AG04449 (cell line): ENCODE results near the gene DDX24.

ENCODE experiments used
- CTCF ChIA-PET: fragments of 350-600 bp; formaldehyde crosslinking; extraction: SDS; loops from one replicate; lab custom pipeline; 2021; ENCODE audit warnings: antibody characterized with exemption; lab: Yijun Ruan, JAX
- POLR2A ChIA-PET: fragments of 400-600, 350-600 bp; formaldehyde crosslinking; extraction: SDS; loops from one replicate; lab custom pipeline; 2020; ENCODE audit warnings: antibody characterized with exemption, inconsistent platforms; lab: Yijun Ruan, JAX
- DNase-seq: peaks from one replicate; pipeline ENCODE4 v3.0.0-alpha.2; 2010; ENCODE audit warnings: low read depth, low spot score
- H3K4me3 ChIP-seq: 2 replicates; pipeline ENCODE4 v1.5.1; 2011; ENCODE audit warnings: low read depth, mild to moderate bottlenecking, control low read depth, low read length
- TF ChIP-seq, protein P1 (sequence below): IDR thresholded peaks from one replicate; pipeline ENCODE4 v1.5.1; 2011; ENCODE audit warnings: mild to moderate bottlenecking, moderate library complexity, low read length, control low read depth, inconsistent platforms; ENCODE audit not compliant: insufficient read depth; ENCODE audit errors: missing control alignments

DDX24 gene, protein sequence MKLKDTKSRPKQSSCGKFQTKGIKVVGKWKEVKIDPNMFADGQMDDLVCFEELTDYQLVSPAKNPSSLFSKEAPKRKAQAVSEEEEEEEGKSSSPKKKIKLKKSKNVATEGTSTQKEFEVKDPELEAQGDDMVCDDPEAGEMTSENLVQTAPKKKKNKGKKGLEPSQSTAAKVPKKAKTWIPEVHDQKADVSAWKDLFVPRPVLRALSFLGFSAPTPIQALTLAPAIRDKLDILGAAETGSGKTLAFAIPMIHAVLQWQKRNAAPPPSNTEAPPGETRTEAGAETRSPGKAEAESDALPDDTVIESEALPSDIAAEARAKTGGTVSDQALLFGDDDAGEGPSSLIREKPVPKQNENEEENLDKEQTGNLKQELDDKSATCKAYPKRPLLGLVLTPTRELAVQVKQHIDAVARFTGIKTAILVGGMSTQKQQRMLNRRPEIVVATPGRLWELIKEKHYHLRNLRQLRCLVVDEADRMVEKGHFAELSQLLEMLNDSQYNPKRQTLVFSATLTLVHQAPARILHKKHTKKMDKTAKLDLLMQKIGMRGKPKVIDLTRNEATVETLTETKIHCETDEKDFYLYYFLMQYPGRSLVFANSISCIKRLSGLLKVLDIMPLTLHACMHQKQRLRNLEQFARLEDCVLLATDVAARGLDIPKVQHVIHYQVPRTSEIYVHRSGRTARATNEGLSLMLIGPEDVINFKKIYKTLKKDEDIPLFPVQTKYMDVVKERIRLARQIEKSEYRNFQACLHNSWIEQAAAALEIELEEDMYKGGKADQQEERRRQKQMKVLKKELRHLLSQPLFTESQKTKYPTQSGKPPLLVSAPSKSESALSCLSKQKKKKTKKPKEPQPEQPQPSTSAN

DNA sequence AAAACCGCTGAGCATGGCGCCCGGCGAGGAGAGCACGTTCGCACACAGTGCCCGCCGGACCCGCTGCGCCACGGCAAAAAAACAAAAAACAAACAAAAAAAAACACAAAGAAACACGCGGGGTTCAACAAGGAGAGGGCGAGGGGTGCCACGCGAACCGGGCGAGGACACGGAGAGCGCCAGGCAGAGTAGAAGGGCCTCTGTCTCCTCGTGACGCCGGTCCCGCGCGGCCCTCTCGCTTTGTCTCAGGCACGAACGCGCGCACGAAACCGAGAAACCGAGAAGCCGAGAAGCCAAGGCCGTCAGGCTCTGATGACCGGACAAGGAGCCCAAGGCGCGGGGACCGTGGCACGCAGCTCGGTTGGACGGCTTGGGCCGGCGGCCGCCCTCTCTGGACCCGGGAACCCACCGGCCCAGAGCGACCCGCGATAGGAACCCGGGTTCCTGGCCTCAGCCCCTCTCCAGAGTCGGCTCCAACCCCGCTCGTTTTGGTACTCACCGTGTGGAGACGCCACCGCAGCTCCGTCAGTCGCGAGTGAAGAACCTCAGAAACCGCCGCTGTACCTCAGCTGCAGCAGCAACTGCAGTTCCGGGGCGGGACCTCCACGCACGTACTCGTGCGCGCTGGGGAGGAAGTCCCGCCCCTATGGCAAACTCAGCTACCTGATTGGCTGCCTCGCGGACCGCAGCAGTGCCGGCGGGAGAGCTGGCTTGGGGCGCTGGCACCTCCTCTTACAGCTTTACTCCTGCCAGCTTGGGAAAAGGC is at the start of gene DDX24, which contains the start of gene IFI27L1:
Gene DDX24, minus strand, starts transcription at position 582 of the 765 bp plus-strand sequence. CDS start 1,460 bp downstream, outside the sequence.
Gene IFI27L1, plus strand, starts transcription at position 690 of the 765 bp plus-strand sequence. CDS start 15,628 bp downstream, outside the sequence.
- TF ChIP-seq, protein P1, sequence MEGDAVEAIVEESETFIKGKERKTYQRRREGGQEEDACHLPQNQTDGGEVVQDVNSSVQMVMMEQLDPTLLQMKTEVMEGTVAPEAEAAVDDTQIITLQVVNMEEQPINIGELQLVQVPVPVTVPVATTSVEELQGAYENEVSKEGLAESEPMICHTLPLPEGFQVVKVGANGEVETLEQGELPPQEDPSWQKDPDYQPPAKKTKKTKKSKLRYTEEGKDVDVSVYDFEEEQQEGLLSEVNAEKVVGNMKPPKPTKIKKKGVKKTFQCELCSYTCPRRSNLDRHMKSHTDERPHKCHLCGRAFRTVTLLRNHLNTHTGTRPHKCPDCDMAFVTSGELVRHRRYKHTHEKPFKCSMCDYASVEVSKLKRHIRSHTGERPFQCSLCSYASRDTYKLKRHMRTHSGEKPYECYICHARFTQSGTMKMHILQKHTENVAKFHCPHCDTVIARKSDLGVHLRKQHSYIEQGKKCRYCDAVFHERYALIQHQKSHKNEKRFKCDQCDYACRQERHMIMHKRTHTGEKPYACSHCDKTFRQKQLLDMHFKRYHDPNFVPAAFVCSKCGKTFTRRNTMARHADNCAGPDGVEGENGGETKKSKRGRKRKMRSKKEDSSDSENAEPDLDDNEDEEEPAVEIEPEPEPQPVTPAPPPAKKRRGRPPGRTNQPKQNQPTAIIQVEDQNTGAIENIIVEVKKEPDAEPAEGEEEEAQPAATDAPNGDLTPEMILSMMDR: no peak
- peak within 1 kb of the TSS; percentile 95 for H3K4me3 ChIP-seq
- ChIA-PET POLR2A (interaction anchor here (0.6 to 1.2 kb wide), 8 partner anchors 15 to 1328 kb away, joined by 3 to 6 read pairs (median 3); partner anchors contain the start of gene IFI27L2), CTCF (interaction anchor here (0.9 to 2.5 kb wide), 6 partner anchors 14 to 56 kb away, joined by 3 to 17 read pairs (median 8); partner anchors contain the start of gene IFI27L2)
- peak; percentile 66 for DNase-seq

DNA sequence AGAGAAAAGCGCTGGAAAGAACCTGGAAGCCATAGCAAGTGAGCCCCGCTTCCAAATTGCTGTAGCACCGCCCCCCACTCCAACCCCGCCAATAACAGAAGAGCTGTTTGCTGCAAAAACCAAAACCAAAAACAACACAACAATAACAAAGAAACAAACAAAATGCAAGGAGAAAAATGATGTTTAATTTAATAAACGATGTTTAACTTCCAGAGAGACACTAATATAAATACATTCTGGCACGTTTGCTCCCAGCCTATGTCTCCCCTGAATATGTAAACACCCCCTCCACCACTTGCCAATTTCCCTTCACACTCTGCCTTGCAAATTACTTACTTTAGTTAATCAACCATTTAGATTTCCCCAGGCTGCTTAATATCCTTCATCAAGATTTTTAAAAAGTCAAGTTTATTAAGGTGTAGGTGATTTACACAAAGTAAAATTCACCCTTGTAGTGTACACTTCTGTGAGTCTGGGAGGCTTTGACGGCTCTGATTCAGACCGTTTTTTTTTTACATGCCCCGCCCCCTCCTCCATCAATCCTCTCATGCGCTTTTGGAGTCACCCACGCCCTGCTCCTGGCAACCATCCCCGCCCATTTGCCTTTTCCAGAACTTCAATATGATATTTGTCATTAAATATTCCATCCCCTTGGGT is 48.9 kb upstream of the DDX24 start:
- CTCF ChIA-PET: interaction anchor here (0.9 to 7.4 kb wide), 17 partner anchors 9 to 420 kb away, joined by 3 to 157 read pairs (median 22); partner anchors contain the start of genes DDX24 and IFI27L1
- POLR2A ChIA-PET: interaction anchor here (1.3 kb wide), 1 partner anchor 49 kb away, joined by 4 read pairs; the partner anchor contains the start of genes DDX24 and IFI27L1
- TF ChIP-seq, protein P1: no peak
- DNase-seq: no peak
- H3K4me3 ChIP-seq: peak overlapping the region; percentile 73

DNA sequence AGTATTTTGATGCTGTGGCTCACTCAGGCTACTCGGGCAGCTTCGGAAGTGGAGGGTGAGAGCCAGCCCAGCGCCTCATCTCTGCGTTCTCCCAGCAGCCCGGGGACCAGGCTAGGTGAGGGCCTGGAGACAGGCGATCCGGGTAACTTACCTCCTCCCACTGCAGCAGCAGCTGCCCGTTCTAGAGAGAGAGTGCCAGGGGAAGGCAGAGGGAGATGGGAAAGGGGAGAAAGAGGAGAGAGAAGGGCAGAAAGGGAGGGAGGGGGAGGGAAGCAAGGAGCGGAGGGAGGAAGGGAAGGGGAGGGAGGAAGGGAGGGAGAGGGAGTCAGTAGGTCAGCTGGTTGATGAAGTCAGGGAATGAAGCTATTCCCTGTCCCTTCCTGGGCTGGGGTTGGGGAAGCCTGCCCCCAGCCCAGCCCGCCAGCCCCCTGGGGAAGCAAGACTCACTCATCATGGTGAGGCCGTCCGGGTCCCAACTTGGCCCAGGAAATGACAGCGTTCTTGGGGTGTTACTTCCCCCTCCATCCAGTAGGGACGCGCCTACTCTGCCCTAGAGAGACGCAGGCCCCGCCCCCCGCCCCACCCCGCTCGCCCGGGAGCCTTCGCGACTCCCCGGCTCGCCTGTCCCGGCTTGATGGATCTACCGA is 48.2 kb upstream of the DDX24 start, which contains the start of gene IFI27L2:
Gene IFI27L2, minus strand, starts transcription at position 494 of the 647 bp plus-strand sequence. Its CDS starts 40 bp downstream, at position 454.
- TF ChIP-seq, protein P1: peak; percentile 29
- no peak for DNase-seq
- ChIA-PET CTCF (interaction anchor here (0.8 to 7.4 kb wide), 19 partner anchors 7 to 470 kb away, joined by 3 to 157 read pairs (median 5); partner anchors contain the start of genes DDX24 and IFI27L1), POLR2A (interaction anchor here (1.0 to 1.3 kb wide), 2 partner anchors 24 to 48 kb away, joined by 3 to 4 read pairs; partner anchors contain the start of genes DDX24 and IFI27L1)
- peak within 1 kb of the TSS; percentile 73 for H3K4me3 ChIP-seq

DNA sequence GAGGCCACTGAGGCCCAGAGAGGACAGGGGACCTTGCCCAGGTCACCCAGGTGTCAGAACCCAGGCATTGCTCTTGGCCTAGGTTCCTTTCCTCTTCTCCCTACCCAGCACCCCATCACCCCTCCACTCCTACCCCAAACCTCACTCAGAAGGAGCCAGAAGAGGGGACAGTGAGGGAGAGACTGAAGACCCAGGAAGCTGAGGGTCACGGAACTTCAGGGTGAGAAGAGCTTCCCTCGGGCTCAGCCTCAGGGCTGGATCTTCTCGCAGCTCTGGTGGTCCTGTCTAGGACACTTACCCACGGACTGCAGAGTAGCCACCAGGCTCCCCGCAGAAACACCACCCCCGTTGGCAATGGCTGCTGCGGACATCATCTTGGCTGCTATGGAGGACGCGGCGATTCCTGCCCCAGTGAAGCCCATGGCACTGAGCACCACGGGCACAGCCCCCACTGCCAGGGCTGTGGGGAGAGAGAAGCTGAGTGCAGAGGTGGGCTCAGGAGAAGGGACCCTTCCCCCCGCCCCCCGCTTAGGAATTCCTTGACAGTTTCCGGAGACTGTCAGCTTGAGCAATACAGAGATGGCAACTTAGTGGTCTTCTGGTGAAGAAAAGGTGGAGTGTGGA is 47.3 kb upstream of the DDX24 start:
- ChIA-PET CTCF (interaction anchor here (0.8 to 7.4 kb wide), 18 partner anchors 8 to 471 kb away, joined by 3 to 157 read pairs (median 4); partner anchors contain the start of genes DDX24 and IFI27L1), POLR2A (interaction anchor here (1.0 to 1.3 kb wide), 2 partner anchors 23 to 47 kb away, joined by 3 to 4 read pairs; partner anchors contain the start of genes DDX24 and IFI27L1)
- TF ChIP-seq, protein P1: no peak
- no peak for DNase-seq
- peak overlapping the region; percentile 73 for H3K4me3 ChIP-seq
